Choroid plexus epithelial cell (primary cell): ENCODE results near the gene MUCL3.
"Not testable (repeated sequence)": the region's sequence is repeated elsewhere in the genome, so short reads cannot be mapped to it uniquely, and the experiment has no call there.

Experiments used
- DNase-seq: peaks from one replicate; pipeline ENCODE4 v3.0.0-alpha.2; 2010; ENCODE audit warnings: low read depth
- H3K4me3 ChIP-seq: 2 replicates; pipeline ENCODE4 v1.5.1; 2011; ENCODE audit warnings: low read depth, mild to moderate bottlenecking, control low read depth, low read length, moderate library complexity
- CTCF ChIP-seq: conservative IDR thresholded peaks from 2 replicates; pipeline ENCODE4 v1.5.1; 2011; ENCODE audit warnings: low read depth, mild to moderate bottlenecking, control low read depth, inconsistent platforms, low read length, moderate library complexity

Gene MUCL3

GRCh38 chr6:30894935-30895334 lies 45.8 kb upstream of the MUCL3 start:
- no peak for TF ChIP-seq CTCF
- no peak overlapping the region for H3K4me3 ChIP-seq
- DNase-seq = no peak

- no peak for TF ChIP-seq CTCF
- no peak overlapping the region for H3K4me3 ChIP-seq
- no peak for DNase-seq
These were observed 45.4 kb upstream of the MUCL3 start for GRCh38 chr6:30895343-30895742.

- DNase-seq = no peak
- no peak for TF ChIP-seq CTCF
These were observed 44.2 kb upstream of the MUCL3 start for GRCh38 chr6:30896541-30896940.

GRCh38 chr6:30897882-30898281 lies 42.9 kb upstream of the MUCL3 start:
- no peak for TF ChIP-seq CTCF
- H3K4me3 ChIP-seq = no peak overlapping the region
- no peak for DNase-seq

More at GRCh38 chr6:30896541-30896940, 44.2 kb upstream of the MUCL3 start:
- H3K4me3 ChIP-seq = no peak overlapping the region

GRCh38 chr6:30898750-30899360 lies 41.9 kb upstream of the MUCL3 start:
- TF ChIP-seq CTCF = no peak
- no peak overlapping the region for H3K4me3 ChIP-seq
- DNase-seq = no peak

- TF ChIP-seq CTCF = no peak
- DNase-seq = no peak
- H3K4me3 ChIP-seq = no peak overlapping the region
These were observed 39.8 kb upstream of the MUCL3 start for GRCh38 chr6:30900863-30901417.

GRCh38 chr6:30901436-30901835 lies 39.3 kb upstream of the MUCL3 start:
- TF ChIP-seq CTCF = no peak
- no peak overlapping the region for H3K4me3 ChIP-seq
- no peak for DNase-seq

- not testable (repeated sequence) for H3K4me3 ChIP-seq, DNase-seq
These were observed 38.6 kb upstream of the MUCL3 start for GRCh38 chr6:30902196-30902595.
